Neural progenitor cell (in vitro differentiated cells): ENCODE data around the gene IL3RA.

Source experiments
- EZH2 ChIP-seq: fragments of 200-600 bp; sonication (generic); IDR thresholded peaks from 2 replicates; pipeline ENCODE4 v1.6.1; 2017; ENCODE audit warnings: antibody characterized with exemption, mild to moderate bottlenecking, moderate library complexity
- TF ChIP-seq, protein P1 (sequence below): fragments of 200-600 bp; sonication (generic); IDR thresholded peaks from 2 replicates; pipeline ENCODE4 v1.5.1; 2017; ENCODE audit warnings: antibody characterized with exemption, mild to moderate bottlenecking

DNA sequence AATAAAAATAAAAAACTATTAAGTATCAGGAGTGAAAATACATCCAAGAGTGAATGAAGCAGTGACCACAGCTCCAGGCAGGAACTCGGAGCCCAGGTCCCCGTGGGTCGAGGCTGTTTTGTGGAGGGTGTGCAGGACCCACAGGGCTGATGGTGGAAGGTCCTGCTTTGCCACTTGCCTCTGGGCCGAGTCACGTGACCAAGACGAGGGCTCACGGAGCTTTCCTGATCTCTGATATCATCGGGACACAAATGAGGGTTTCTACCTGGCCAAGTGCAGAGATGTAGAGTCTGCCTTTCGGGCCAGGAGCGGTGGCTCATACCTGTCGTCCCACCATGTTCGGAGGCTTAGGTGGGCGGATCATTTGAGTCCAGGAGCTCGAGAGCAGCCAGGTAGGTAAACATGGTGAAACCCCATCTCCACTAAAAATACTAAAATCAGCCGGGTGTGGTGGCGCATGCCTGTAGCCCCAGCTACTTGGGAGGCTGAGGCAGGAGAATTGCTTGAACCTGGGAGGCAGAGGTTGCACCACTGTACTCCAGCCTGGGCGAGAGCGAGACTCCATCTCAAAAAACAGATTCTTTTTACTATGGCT is 48.2 kb downstream of the IL3RA start:
- TF ChIP-seq, protein P1, sequence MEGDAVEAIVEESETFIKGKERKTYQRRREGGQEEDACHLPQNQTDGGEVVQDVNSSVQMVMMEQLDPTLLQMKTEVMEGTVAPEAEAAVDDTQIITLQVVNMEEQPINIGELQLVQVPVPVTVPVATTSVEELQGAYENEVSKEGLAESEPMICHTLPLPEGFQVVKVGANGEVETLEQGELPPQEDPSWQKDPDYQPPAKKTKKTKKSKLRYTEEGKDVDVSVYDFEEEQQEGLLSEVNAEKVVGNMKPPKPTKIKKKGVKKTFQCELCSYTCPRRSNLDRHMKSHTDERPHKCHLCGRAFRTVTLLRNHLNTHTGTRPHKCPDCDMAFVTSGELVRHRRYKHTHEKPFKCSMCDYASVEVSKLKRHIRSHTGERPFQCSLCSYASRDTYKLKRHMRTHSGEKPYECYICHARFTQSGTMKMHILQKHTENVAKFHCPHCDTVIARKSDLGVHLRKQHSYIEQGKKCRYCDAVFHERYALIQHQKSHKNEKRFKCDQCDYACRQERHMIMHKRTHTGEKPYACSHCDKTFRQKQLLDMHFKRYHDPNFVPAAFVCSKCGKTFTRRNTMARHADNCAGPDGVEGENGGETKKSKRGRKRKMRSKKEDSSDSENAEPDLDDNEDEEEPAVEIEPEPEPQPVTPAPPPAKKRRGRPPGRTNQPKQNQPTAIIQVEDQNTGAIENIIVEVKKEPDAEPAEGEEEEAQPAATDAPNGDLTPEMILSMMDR: no peak
- TF ChIP-seq EZH2: no peak
